HCT116 (cell line): Measurements from ENCODE around the gene C1S. TPM values are rescaled to one million over a fixed set of nuclear protein-coding genes. Genes with fewer than 3 reads are reported as not detected.

ENCODE experiments used
- ATAC-seq: fragments of 200-7000 bp; cut with Tn5 transposase; 2 replicates; pipeline ENCODE4 v1.9.1; 2020; ENCODE audit warnings: mild to moderate bottlenecking, moderate library complexity
- BruUV-seq: library from RNA; stranded (reverse); fragments of 400-500 nt; replicated peaks from 2 replicates; lab custom pipeline; 2021; lab: Mats Ljungman, UMichigan
- CTCF ChIA-PET: fragments of 300-600 bp; sonication (Branson Sonifier 250); formaldehyde crosslinking; loops from one replicate; lab custom pipeline; 2021; ENCODE audit warnings: antibody characterized with exemption; lab: Charles Lee
- POLR2A ChIA-PET: fragments of 300-600, 350-600 bp; sonication (Branson Sonifier 250); formaldehyde crosslinking; loops from one replicate; lab custom pipeline; 2021; ENCODE audit warnings: antibody characterized with exemption; lab: Charles Lee
- RAD21 ChIA-PET, 2 experiments: fragments of 300-600 bp; sonication (Branson Sonifier 250); formaldehyde crosslinking; loops; one replicate each; lab custom pipeline; 2023; ENCODE audit warnings: low total read pairs in 2 of 2; ENCODE audit not compliant: uncharacterized antibody in 2 of 2, unreplicated experiment in 2 of 2, low non-redundant PET in 1 of 2; lab: Charles Lee
- DNase-seq: peaks from one replicate; pipeline ENCODE4 v3.0.0-alpha.2; 2010; ENCODE audit warnings: low read depth, low spot score
- H2AFZ ChIP-seq: fragments of 200-600 bp; shearing (Covaris generic), sonication (generic); 2 replicates; pipeline ENCODE4 v1.6.1; 2017; ENCODE audit warnings: low read depth, mixed run types, mixed read lengths, antibody characterized with exemption, low read length; ENCODE audit not compliant: poor library complexity, severe bottlenecking
- H3K27ac ChIP-seq: 2 replicates; pipeline ENCODE4 v1.5.1; 2012; ENCODE audit warnings: low read depth, low read length
- H3K27me3 ChIP-seq: fragments of 200-600 bp; sonication (generic); 2 replicates; pipeline ENCODE4 v1.6.1; 2016; ENCODE audit warnings: mixed run types, low read length, mixed read lengths; ENCODE audit not compliant: insufficient read depth
- H3K36me3 ChIP-seq, 2 experiments: fragments of 200-500 bp in 1 of 2; fragments of 200-600 bp in 1 of 2; sonication (Bioruptor generic) in 1 of 2; sonication (generic) in 1 of 2; 2 replicates each; pipeline versions ENCODE4 v1.5.1 to v1.6.1; 2014 to 2016; ENCODE audit warnings: low read length in 2 of 2, inconsistent platforms in 1 of 2, mixed read lengths in 1 of 2, mixed run types in 1 of 2; ENCODE audit not compliant: insufficient read depth in 2 of 2, control insufficient read depth in 1 of 2
- H3K4me1 ChIP-seq, 2 experiments: fragments of 200-600 bp in 1 of 2; sonication (generic) in 1 of 2; 2 replicates each; pipeline versions ENCODE4 v1.5.1 to v1.6.1; 2012 to 2017; ENCODE audit warnings: low read length in 2 of 2, inconsistent platforms in 1 of 2, mild to moderate bottlenecking in 1 of 2, mixed read lengths in 1 of 2, mixed run types in 1 of 2, moderate library complexity in 1 of 2; ENCODE audit not compliant: insufficient read depth in 2 of 2, control insufficient read depth in 1 of 2
- H3K4me2 ChIP-seq: fragments of 200-600 bp; sonication (generic); 2 replicates; pipeline ENCODE4 v1.6.1; 2017; ENCODE audit warnings: mixed run types, low read length, mixed read lengths
- H3K4me3 ChIP-seq, 2 experiments: fragments of 200-600 bp in 1 of 2; sonication (generic) in 1 of 2; replicated peaks in 1 of 2; 2 replicates each; pipeline ENCODE4 v1.5.1; 2011 to 2016; ENCODE audit warnings: low read length in 2 of 2, control low read depth in 1 of 2, low read depth in 1 of 2, mild to moderate bottlenecking in 1 of 2, mixed read lengths in 1 of 2, mixed run types in 1 of 2
- H3K79me2 ChIP-seq: fragments of 200-600 bp; sonication (generic); 2 replicates; pipeline ENCODE4 v1.6.1; 2017; ENCODE audit warnings: mild to moderate bottlenecking, mixed run types, low read length, moderate library complexity, mixed read lengths; ENCODE audit not compliant: insufficient read depth
- H3K9ac ChIP-seq: fragments of 200-600 bp; sonication (generic); 2 replicates; pipeline ENCODE4 v1.6.1; 2016; ENCODE audit warnings: low read length, mixed read lengths
- H3K9me2 ChIP-seq: fragments of 200-600 bp; sonication (generic), shearing (Covaris generic); 2 replicates; pipeline ENCODE4 v1.6.1; 2017; ENCODE audit warnings: mixed run types, mild to moderate bottlenecking, moderate library complexity; ENCODE audit not compliant: insufficient read depth
- H3K9me3 ChIP-seq, 2 experiments: fragments of 200-500 bp in 1 of 2; fragments of 200-600 bp in 1 of 2; sonication (Bioruptor generic) in 1 of 2; sonication (generic) in 1 of 2; 2 replicates each; pipeline ENCODE4 v1.6.1; 2014 to 2017; ENCODE audit warnings: low read length in 2 of 2, mixed read lengths in 2 of 2, inconsistent platforms in 1 of 2, low read depth in 1 of 2, mild to moderate bottlenecking in 1 of 2, mixed run types in 1 of 2, moderate library complexity in 1 of 2; ENCODE audit not compliant: control insufficient read depth in 1 of 2, insufficient read depth in 1 of 2
- H4K20me1 ChIP-seq: fragments of 200-600 bp; sonication (generic), shearing (Covaris generic); 2 replicates; pipeline ENCODE4 v1.6.1; 2017; ENCODE audit warnings: mixed run types, mild to moderate bottlenecking, moderate library complexity; ENCODE audit not compliant: insufficient read depth
- ATF3 ChIP-seq: IDR thresholded peaks from 2 replicates; pipeline ENCODE4 v1.6.1; 2012
- CBX3 ChIP-seq: IDR thresholded peaks from 2 replicates; pipeline ENCODE4 v1.6.1; 2012; ENCODE audit warnings: low read depth
- CEBPB ChIP-seq: IDR thresholded peaks from 2 replicates; pipeline ENCODE4 v1.6.1; 2012; ENCODE audit warnings: low read depth
- CTCF ChIP-seq, 3 experiments: fragments of 200-600 bp in 1 of 3; sonication (generic) in 1 of 3; IDR thresholded peaks in 2 of 3; conservative IDR thresholded peaks in 1 of 3; 2 replicates each; pipeline ENCODE4 v1.5.1; 2012 to 2017; ENCODE audit warnings: low read depth in 2 of 3, low read length in 2 of 3, antibody characterized with exemption in 1 of 3, borderline replicate concordance in 1 of 3, control low read depth in 1 of 3, mild to moderate bottlenecking in 1 of 3, mixed read lengths in 1 of 3, mixed run types in 1 of 3, moderate library complexity in 1 of 3; ENCODE audit not compliant: insufficient read depth in 1 of 3
- EZH2phosphoT487 ChIP-seq: fragments of 200-600 bp; IDR thresholded peaks from 2 replicates; pipeline ENCODE4 v1.6.1; 2018; ENCODE audit warnings: antibody characterized with exemption, borderline replicate concordance
- FOSL1 ChIP-seq: IDR thresholded peaks from 2 replicates; pipeline ENCODE4 v1.6.1; 2012; ENCODE audit warnings: low read depth
- MAX ChIP-seq: IDR thresholded peaks from 2 replicates; pipeline ENCODE4 v1.6.1; 2012
- POLR2A ChIP-seq: IDR thresholded peaks from 2 replicates; pipeline ENCODE4 v1.7.0; 2011; ENCODE audit warnings: borderline replicate concordance; ENCODE audit not compliant: insufficient read depth, insufficient read length; ENCODE audit errors: extremely low read depth
- RAD21 ChIP-seq: IDR thresholded peaks from 2 replicates; pipeline ENCODE4 v1.6.1; 2012; ENCODE audit warnings: low read depth, mild to moderate bottlenecking
- SP1 ChIP-seq: IDR thresholded peaks from 2 replicates; pipeline ENCODE4 v1.6.1; 2012; ENCODE audit warnings: low read depth
- SRF ChIP-seq: IDR thresholded peaks from 2 replicates; pipeline ENCODE4 v1.6.1; 2012; ENCODE audit warnings: low read depth
- TCF7L2 ChIP-seq: IDR thresholded peaks from 2 replicates; pipeline ENCODE4 v1.7.0; 2011; ENCODE audit warnings: borderline replicate concordance, inconsistent platforms; ENCODE audit not compliant: insufficient read depth, insufficient read length; ENCODE audit errors: extremely low read depth
- ZBTB33 ChIP-seq: IDR thresholded peaks from 2 replicates; pipeline ENCODE4 v1.6.1; 2011; ENCODE audit warnings: mild to moderate bottlenecking, low read length, moderate library complexity; ENCODE audit not compliant: insufficient replicate concordance; ENCODE audit errors: extremely low read depth
- ZFX ChIP-seq: fragments of 450-650 bp; IDR thresholded peaks from 2 replicates; pipeline ENCODE4 v1.6.1; 2017
- intact Hi-C: fragments of 100-400 bp; cut with micrococcal nuclease; formaldehyde crosslinking; loops from 2 replicates; pipeline ENCODE4 v1.10.0; 2022
- total RNA-seq: library from RNA; stranded (reverse); gene quantifications from one replicate; pipeline ENCODE4 v1.2.1, GENCODE V29; 2021; ENCODE audit not compliant: unreplicated experiment

Gene C1S
- total RNA-seq, 1 experiment from 2014 or later = 2.4 TPM

GRCh38 chr12:7110661-7111060, 50.1 kb downstream of the C1S start:
- POLR2A ChIA-PET = interaction anchor here (3.6 kb wide), 1 partner anchor 166 kb away, joined by 29 read pairs; the partner anchor contains the start of genes C12orf57 and RNU7-1
- Histone ChIP-seq H3K9me3 (peaks cover 7 to 11% of the 10 kb centered on the region in 2 experiments; a peak in 1 of 4 replicates), H3K27me3 (no peaks in the 10 kb centered on the region), H3K27ac (no peak overlapping the region), H3K4me1 (peaks cover 4 to 16% of the 10 kb centered on the region in 2 experiments; a peak in 3 of 4 replicates)
- TF ChIP-seq ATF3 = no peak
- TF ChIP-seq CEBPB = no peak
- no peak for TF ChIP-seq CBX3
- TF ChIP-seq POLR2A = no peak
- TF ChIP-seq TCF7L2 = no peak
- no peak for TF ChIP-seq FOSL1
- no peak for TF ChIP-seq MAX
- TF ChIP-seq, all 23 proteins: peak for 0
- H3K9me2 ChIP-seq = no peaks in the 10 kb centered on the region
- H2AFZ ChIP-seq = no peak overlapping the region
- ATAC-seq (no peak), DNase-seq (no peak)
- H3K4me2 ChIP-seq = no peak overlapping the region
- no peaks in the 10 kb centered on the region for H4K20me1 ChIP-seq
- intact Hi-C loops = no loop called here
- H3K79me2 ChIP-seq = peaks cover 25% of the 10 kb centered on the region
- RAD21 ChIA-PET = no interaction called here
- CTCF ChIA-PET = interaction anchor here (1.3 to 4.2 kb wide), 4 partner anchors 165 to 241 kb away, joined by 3 to 34 read pairs (median 8); partner anchors contain the start of genes C12orf57 and RNU7-1
- H3K36me3 ChIP-seq = peaks cover 3 to 4% of the 10 kb centered on the region in 2 experiments; a peak in 1 of 4 replicates
- no peak overlapping the region for H3K4me3 ChIP-seq
- H3K9ac ChIP-seq = no peak overlapping the region
- no TSS peak for BruUV-seq

- no peak overlapping the region for H3K4me3 ChIP-seq
- H3K9me3 ChIP-seq = 0 out of 4 replicates have a peak, but pooled peaks cover 0 to under 1% of the 10 kb centered on the region in 2 experiments
- no peak overlapping the region for H2AFZ ChIP-seq
- no peak overlapping the region for H3K4me2 ChIP-seq
- no peaks in the 10 kb centered on the region for H3K9me2 ChIP-seq
- no peak for DNase-seq
- peaks cover 0 to 4% of the 10 kb centered on the region in 2 experiments; a peak in 1 of 4 replicates for H3K36me3 ChIP-seq
- H3K4me1 ChIP-seq = peaks cover 4 to 16% of the 10 kb centered on the region in 2 experiments; a peak in 3 of 4 replicates
- ChIA-PET POLR2A (interaction anchor here (3.6 kb wide), 1 partner anchor 167 kb away, joined by 29 read pairs; the partner anchor contains the start of genes C12orf57 and RNU7-1), CTCF (interaction anchor here (1.7 to 2.0 kb wide), 3 partner anchors 166 to 243 kb away, joined by 7 to 8 read pairs (median 7); partner anchors contain the start of genes C12orf57 and RNU7-1), RAD21 (interaction anchor here in 1 of 2 experiments (1.1 kb wide), 1 partner anchor 168 kb away, joined by 5 read pairs; the partner anchor contains the start of genes C12orf57 and RNU7-1)
- BruUV-seq = no TSS peak
- intact Hi-C loops = no loop called here
- H3K27ac ChIP-seq = no peak overlapping the region
- no peaks in the 10 kb centered on the region for H3K27me3 ChIP-seq
- peaks cover 16% of the 10 kb centered on the region for H3K79me2 ChIP-seq
- H3K9ac ChIP-seq = no peak overlapping the region
- no peaks in the 10 kb centered on the region for H4K20me1 ChIP-seq
- no peak for ATAC-seq
- TF ChIP-seq ZBTB33 = no peak
- no peak for TF ChIP-seq CEBPB
- no peak for TF ChIP-seq ZFX
- no peak for TF ChIP-seq SP1
- TF ChIP-seq ATF3 = no peak
- no peak for TF ChIP-seq SRF
- no peak for TF ChIP-seq EZH2phosphoT487
- no peak for TF ChIP-seq CBX3
- no peak for TF ChIP-seq CTCF (IDR thresholded peaks at IDR 0.05 in 2 of 3, conservative IDR thresholded peaks at IDR 0.05 in 1 of 3; ENCODE audit: borderline replicate concordance in 1 of 3, insufficient read depth in 1 of 3, low read depth in 2 of 3, low read length in 2 of 3)
- TF ChIP-seq RAD21 = no peak
- no peak for TF ChIP-seq MAX
These were observed 51.5 kb downstream of the C1S start for GRCh38 chr12:7112041-7112440.
